Right lobe of liver (tissue), 4 donors: Measurements from ENCODE around the gene CEACAM20.

Experiments
- CTCF ChIP-seq, 4 donors: fragments of 200-600 bp in 3 of 4; fragments of 450-650 bp in 1 of 4; IDR thresholded peaks; one replicate each; pipeline versions ENCODE4 v1.5.1 to v1.8.0; 2016 to 2022; ENCODE audit warnings: antibody characterized with exemption in 4 of 4, mild to moderate bottlenecking in 2 of 4
- POLR2A ChIP-seq: fragments of 450-650 bp; IDR thresholded peaks from one replicate; pipeline ENCODE4 v1.6.1; 2017; ENCODE audit warnings: antibody characterized with exemption, mild to moderate bottlenecking
- donor health status: DM: no; HTN: no; CAD: no.
- donor health status: DM: no; HTN: no; CAD: no.
- donor health status: DM: no; HTN: yes; CAD: no.

GRCh38 chr19:44530777-44531176 is 1.3 kb upstream of the CEACAM20 start:
- TF ChIP-seq CTCF (IDR thresholded peaks at IDR 0.05) (no peak), POLR2A (no peak)
